HG02588 (cell line): ENCODE results near the gene STARD13.

ENCODE experiments used
- ATAC-seq: cut with Tn5 transposase; IDR thresholded peaks from one replicate; pipeline ENCODE4 v1.9.1; 2021; ENCODE audit warnings: mild to moderate bottlenecking, moderate library complexity; ENCODE audit not compliant: unreplicated experiment

Gene STARD13, protein sequence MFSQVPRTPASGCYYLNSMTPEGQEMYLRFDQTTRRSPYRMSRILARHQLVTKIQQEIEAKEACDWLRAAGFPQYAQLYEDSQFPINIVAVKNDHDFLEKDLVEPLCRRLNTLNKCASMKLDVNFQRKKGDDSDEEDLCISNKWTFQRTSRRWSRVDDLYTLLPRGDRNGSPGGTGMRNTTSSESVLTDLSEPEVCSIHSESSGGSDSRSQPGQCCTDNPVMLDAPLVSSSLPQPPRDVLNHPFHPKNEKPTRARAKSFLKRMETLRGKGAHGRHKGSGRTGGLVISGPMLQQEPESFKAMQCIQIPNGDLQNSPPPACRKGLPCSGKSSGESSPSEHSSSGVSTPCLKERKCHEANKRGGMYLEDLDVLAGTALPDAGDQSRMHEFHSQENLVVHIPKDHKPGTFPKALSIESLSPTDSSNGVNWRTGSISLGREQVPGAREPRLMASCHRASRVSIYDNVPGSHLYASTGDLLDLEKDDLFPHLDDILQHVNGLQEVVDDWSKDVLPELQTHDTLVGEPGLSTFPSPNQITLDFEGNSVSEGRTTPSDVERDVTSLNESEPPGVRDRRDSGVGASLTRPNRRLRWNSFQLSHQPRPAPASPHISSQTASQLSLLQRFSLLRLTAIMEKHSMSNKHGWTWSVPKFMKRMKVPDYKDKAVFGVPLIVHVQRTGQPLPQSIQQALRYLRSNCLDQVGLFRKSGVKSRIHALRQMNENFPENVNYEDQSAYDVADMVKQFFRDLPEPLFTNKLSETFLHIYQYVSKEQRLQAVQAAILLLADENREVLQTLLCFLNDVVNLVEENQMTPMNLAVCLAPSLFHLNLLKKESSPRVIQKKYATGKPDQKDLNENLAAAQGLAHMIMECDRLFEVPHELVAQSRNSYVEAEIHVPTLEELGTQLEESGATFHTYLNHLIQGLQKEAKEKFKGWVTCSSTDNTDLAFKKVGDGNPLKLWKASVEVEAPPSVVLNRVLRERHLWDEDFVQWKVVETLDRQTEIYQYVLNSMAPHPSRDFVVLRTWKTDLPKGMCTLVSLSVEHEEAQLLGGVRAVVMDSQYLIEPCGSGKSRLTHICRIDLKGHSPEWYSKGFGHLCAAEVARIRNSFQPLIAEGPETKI

DNA sequence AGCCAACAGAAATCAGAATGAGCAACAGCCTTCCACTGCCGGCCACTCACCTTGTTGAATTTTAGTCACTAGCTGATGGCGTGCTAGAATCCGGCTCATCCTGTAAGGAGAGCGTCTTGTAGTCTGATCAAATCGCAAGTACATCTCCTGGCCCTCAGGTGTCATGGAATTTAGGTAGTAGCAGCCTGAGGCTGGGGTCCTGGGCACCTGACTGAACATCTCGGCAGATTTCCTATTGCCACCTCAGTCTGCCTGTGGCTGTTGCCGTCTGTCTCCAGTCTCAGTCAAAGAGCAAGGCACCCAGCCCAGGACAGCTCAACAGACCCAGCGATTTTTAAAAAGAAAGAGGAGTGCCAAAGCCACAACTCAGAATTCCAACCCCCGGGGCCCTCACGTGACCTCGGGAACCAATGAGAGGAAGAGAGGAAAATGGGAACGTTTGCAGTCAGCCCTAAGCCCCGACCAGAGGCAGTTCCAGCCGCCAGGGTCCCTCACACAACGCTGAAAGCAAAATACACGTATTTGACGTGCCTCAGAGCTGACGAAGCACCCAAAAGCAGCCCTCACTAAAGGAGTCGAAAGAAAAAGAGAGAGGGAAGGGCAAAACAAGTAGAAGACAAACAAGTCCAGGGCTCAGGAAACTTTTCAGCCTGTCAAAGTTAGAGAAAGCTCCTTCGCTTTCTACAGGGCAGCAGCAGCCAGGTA, at the start of gene STARD13:
TSS of gene STARD13 (minus strand) at position 336 of the 705 bp plus-strand sequence. CDS start at position 219, 117 bp downstream.
- peak; percentile 85 for ATAC-seq

GRCh38 chr13:33334831-33335230, 49.3 kb upstream of the STARD13 start:
- no peak for ATAC-seq

GRCh38 chr13:33331962-33332361, 46.4 kb upstream of the STARD13 start:
- ATAC-seq = no peak

GRCh38 chr13:33330483-33330882, 44.9 kb upstream of the STARD13 start:
- no peak for ATAC-seq

DNA sequence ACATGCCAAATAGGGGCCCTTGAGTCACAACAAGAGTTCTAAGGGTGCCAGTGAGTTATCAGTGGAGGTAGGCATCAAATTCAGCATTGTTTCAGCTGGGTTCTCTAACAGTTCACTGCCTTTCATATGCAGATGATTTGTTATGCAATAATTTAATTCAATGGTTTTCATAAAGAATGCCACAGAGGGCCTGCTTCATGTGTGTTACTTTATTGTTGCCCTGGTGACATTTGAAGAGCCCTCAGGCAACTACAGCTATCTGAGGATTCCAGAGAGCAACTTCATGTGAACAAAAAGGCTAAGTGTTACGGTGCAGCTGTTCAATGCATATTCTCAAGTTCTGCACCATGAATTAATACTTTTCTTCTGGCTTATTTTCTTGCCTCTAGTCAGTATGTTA, 43.1 kb upstream of the STARD13 start:
- no peak for ATAC-seq

- no peak for ATAC-seq
These were observed 41.2 kb upstream of the STARD13 start for GRCh38 chr13:33326723-33327122.

DNA sequence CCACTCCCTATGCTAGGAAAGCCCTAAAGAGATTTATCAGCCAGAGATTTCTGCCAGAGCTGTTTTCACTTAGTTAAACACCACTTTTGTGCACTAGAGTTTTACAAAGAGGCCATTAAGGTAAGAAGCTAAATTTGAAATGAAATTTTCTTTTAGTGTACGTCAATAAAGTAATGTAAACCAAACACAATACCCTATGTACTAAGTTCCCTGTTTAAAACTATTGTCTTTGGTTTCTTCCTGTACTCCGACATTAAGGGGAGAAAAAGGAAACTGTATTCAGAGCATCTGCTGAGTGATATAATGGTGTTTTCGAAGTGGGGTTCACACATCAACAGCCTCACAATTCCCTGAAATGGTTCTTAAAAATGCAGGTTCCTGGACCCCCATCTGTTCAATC, 40.7 kb upstream of the STARD13 start:
- no peak for ATAC-seq

- ATAC-seq = no peak
These were observed 38.4 kb upstream of the STARD13 start for GRCh38 chr13:33323801-33324510.

- no peak for ATAC-seq
These were observed 37.6 kb upstream of the STARD13 start for GRCh38 chr13:33322965-33323668.

DNA sequence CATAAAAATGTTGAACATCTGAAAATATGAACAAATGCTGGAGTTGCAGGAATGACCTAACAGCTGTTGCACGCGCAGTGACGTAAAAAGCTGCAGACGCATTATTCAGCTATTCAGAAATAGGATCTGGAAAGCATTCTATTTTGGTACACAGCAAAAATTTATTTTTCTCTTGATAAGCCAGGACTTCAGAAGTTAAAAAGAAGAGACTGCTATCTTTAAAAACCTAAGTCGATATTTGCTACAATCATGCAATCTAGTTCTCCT, 36.9 kb upstream of the STARD13 start:
- no peak for ATAC-seq

GRCh38 chr13:33321686-33322542, 36.4 kb upstream of the STARD13 start:
- ATAC-seq = no peak

DNA sequence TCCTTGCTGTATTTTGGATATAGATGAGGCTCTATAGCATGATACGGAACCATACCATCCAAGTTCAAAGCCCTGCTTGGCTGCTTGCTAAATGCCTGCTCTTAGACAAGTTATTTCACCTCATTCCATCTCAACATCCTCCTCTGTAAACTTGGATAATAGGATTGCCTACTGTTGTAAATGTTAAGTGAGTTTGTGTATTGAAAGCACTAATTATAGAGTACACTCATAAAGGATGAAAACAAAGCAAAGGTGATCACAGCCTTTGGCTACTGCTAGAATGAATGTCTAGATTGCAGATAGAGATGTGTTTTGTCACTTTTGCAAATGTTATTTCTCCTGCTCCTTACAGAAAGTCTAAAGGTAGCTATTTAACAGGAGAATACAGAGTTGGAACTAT, 34.3 kb upstream of the STARD13 start:
- ATAC-seq = no peak

- ATAC-seq = no peak
These were observed 33.2 kb upstream of the STARD13 start for GRCh38 chr13:33318744-33319143.

DNA sequence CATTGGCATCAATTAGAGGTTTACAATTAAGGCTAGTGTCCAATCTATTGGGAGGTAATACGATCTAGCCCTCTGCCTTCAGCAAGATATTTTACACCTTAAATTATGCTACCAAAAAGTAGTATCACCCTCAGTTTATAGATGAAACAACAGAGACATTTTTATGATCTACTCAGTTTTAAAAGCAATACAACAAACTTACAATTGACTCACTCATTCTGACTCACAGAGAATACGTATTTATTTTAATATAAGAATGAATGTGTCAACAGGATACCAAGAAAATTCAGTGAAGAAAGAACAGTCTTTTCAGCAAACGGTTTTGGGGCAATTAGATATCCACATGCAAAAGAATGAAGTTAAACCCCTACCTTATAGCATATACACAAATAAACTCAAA, 32.5 kb upstream of the STARD13 start:
- no peak for ATAC-seq

DNA sequence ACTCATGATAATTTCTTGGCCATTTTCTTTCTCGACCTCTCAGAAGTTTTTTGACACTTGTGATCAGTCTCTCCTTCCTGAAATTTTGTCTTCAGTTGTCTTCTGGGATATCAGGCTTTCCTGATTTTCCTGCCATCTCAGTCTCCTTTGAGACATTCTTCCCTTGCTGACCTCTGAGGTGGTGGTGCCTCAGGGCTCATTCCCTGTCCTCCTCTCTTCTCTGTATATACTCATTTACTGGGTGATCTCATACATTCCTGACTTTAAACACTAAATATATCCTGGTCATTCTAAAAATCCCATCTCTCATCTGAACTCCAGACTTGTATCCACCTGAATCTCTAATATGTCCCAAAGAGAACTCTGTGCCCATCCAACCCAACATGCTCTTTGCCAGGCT, 31.3 kb upstream of the STARD13 start:
- ATAC-seq = no peak

GRCh38 chr13:33313504-33313903, 27.9 kb upstream of the STARD13 start:
- no peak for ATAC-seq

DNA sequence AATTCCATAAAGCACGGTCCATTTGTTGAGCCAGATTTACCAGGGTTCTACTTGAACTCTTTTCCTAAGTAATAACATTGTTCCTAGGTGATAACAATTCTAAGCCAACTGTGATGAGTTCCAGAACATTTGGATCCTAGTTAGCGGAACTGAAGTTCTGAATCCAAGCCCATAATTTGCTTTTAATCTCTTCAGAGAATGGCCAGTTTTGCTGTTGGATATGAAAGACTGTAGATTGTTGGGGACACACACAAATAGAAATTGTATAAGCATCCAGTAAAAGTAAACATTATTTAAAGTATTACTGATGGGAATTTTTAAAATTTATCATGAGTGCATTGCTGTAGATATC, 27.3 kb upstream of the STARD13 start:
- ATAC-seq = no peak

DNA sequence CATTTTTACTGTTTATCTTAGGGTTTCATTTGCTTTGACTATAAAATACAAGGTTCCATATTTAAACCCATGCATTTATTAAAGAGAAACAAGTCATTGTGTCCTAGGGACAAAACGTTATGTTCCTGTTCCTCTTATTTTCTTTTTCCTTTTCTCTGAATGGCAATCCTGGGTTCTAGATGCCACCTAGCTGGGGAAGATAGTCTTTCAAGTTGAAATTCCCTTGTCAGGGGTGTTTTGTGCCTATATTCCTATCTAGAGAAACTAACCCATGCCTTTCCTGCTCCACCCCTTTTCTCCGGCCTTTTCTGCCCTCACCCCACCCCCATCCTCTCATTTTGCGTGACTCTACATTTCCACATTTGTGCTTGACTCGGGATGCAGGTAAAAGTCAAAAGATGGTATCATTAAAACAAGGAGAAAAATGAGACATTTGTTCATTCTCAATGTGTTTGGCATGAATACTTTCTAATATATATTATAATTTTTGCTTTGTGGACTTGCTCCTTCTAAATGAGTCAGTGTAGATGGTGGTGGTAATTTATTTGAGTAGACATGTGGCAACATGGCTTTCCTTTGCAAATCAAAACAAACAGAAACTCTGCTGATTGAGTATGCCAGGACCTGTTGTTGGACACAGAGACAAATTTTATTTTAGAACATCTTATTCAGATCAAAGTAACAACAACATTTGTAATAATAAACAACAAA, 26.8 kb upstream of the STARD13 start:
- no peak for ATAC-seq
